GM21381 (cell line): ENCODE data around the gene TMEM100.
"Not testable (repeated sequence)": the region's sequence is repeated elsewhere in the genome, so short reads cannot be mapped to it uniquely, and the experiment has no call there.

Experiments
- ATAC-seq: cut with Tn5 transposase; IDR thresholded peaks from one replicate; pipeline ENCODE4 v1.9.1; 2021; ENCODE audit warnings: mild to moderate bottlenecking, moderate library complexity; ENCODE audit not compliant: unreplicated experiment

TMEM100 gene

DNA sequence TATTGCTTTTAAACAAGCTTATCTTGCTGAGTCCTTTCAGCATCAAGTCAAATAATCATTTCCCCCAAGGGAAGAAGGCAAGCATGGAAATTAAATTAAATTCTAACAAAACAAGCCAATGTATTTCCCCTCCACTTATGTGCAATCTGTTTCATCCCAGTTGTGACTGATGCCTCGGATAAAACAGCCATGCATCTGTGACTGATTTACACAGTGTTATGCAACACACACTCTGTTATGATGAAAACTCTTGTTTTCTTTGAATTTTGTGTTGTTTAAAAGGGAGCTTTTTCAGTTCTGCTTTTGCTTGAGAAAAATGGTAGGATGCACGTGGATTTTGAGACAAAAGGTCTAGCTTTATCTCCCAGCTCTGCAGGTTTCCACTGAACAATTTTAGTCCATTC is 32.6 kb downstream of the TMEM100 start:
- no peak for ATAC-seq

DNA sequence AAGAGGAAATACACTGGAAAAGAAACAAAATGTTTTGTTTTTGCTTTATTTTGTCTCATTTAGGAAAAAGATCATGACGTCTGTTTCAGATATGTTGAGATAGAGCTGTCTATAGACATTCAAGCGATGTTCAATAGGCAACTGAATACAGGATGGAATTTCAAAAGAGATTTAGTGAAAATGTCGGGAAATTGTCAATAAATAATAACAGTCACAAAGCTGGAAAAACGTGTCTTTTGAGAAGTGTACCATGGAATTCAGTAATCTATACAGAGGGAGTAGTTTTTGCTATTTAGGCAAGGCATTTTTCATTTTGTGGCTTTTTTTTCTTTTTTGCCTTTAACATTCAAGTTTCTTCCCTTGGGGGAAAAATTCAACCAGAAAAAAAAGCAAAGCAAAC is 33.0 kb downstream of the TMEM100 start:
- ATAC-seq: no peak

DNA sequence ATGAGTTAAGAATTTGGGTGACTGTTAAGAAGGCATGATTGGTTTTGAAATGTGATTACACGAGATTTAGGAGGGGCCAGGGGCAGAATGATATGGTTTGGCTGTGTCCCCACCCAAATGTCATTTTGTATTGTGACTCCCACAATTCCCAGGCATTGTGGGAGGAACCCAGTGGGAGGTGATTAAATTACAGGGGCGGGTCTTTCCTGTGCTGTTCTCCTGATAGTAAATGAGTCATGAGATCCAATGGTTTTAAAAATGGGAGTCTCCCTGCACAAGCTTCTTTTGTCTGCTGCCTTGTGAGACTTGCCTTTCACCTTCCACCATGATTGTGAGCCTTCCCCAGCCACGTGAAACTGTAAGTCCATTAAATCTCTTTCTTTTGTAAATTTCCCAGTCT is 34.6 kb downstream of the TMEM100 start:
- ATAC-seq: no peak

DNA sequence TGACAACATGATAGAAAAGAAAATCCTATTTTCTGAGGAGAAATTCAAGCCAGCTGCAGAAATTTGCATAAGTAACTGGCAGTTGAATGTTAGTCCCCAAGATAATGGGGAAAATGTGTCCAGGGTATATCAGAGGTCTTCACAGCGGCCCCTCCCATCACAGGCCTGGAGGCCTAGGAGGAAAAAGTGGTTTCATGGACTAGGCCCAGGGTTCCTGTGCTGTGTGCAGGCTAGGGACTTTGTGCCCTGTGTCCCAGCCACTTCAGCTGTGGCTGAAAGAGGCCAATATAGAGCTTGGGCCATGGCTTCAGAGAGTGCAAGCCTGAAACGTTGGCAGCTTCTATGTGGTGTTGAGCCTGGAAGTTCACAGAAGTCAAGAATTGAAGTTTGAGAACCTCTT is 35.6 kb downstream of the TMEM100 start:
- no peak for ATAC-seq

DNA sequence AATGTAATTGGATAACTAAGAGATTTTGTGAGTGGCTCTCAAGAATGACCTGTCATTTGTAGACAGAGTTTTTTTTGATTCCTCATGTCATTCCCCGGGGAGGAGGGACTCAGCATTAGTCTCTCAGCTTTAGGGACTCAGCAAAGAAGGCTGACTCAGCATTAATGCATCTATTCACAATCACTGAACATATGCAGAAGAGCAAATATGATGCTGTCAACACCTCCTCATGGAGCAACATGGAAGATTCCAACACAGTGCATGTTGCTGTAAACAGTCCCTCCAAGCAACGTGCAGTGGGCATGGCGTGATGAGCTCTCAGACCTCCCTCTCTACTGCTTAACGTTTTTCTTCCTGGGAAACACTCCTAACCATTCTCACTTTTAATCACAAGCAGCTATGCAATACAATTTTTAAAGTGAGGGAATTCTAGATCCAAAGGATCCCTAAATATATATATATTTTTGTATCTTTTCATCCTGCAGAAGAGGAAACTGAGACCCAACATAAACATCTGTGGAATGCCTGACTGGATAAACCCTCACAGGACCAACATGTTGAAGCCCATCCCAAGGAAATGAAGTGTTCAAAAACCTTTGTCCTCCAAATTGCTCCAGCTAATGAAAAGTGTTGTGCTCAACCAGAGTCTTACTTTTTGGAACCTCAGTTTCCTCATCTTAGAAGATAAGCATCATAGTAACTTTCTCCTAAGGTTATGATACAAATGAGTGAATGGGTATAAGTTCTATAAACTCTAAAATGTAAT is 38.9 kb downstream of the TMEM100 start:
- no peak for ATAC-seq

DNA sequence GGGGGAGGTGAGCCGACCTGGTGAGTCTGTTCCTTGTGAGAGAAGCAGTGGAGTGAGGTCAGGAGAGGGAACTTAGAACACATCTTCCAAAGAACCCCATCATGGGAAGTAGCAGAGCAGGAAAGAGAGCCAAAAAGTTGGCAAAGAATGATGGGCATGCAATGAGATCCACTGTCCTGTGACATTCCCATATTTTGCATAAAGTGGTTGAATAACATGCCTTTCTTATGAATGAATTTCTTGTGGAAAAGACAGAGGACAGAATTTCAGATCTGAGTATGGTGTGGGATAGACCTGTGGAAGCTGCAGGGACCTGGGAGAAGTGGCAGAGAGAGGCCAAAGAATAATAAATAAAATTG is 41.3 kb downstream of the TMEM100 start:
- ATAC-seq: no peak

DNA sequence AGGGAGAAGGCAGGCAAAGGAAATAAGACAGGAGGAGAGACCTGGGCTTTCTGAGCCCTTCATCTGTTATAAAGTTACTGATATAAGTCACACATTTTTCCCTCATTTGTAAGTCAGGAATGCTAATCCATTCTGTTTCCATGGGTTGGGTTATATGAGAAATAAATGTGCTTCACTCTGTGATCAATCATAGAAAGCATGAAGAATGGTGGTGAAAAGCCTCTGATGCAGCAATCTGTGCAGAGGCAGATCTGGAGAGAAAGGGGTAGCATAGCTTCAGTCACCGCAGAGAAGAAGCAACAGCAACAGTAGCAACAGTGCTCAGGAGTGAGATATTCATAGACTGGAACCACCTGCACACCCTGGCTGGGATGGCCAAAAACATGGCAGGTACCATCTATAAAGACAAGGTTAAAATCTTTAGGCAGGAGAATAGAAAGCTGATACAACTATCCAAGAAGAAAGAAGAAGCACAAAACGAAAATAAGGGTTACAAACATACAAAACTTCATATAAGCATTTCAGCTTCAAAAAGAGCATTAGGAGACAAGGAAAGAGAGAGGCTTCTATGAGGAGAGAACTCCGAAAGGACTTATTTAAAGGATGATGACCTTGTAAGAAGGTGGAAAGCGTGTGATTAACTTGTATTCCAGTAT is 41.9 kb downstream of the TMEM100 start:
- ATAC-seq: no peak

GRCh38 chr17:55677446-55677845 is 45.2 kb downstream of the TMEM100 start:
- ATAC-seq: no peak

GRCh38 chr17:55676274-55676673 is 46.4 kb downstream of the TMEM100 start:
- ATAC-seq: no peak

DNA sequence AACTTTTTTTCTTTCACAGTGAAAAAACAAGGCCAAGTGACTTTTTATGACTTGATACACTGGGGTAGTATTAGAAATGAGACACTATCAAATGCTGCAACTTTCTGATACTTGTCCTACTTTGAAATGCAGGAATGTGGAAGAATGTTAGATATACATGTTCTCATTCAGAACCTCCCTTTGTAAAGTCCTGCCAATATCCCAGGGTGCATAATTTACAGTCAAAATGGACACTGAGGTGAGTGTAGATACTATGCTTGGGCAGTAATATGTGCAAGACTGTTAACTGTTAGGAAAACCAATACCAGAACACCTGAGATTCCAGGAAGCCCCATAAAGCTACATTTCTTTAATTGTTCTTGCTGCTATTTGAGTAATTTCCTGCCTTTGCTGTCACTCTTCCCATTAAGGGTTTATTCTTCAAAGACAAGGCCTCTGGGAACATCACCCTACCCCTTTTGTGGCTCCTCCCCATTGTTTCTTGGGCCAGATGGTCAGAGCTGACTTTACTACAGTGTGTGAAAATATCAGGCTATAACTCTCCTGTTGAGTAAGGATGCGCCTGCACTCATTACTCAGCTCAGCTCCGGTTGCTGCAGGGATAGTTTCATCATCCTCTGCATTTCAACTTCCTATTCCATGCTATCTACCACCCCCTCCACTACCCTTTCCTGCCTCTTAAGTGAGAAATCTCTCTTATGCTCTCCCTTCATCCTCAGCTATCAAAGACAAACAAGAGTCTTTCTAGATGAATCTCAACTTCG is 48.7 kb downstream of the TMEM100 start:
- ATAC-seq: no peak

- ATAC-seq: no peak
Observed at GRCh38 chr17:55672585-55673501, 49.8 kb downstream of the TMEM100 start.

GRCh38 chr17:55672010-55672409 is 50.7 kb downstream of the TMEM100 start:
- not testable (repeated sequence) for ATAC-seq
